HL-60/S4 treated with retinoic acid at 250 ng/mL for 4 days and 3 days (cell line): ENCODE results near the gene RAD23A.

ENCODE experiments used
- in situ Hi-C: fragments of 300-500 bp; cut with MboI; formaldehyde crosslinking; loops from 2 replicates; pipeline ENCODE4 v1.7.0; 2022; ENCODE audit warnings: low sequenced_read_pairs

The RAD23A gene

DNA sequence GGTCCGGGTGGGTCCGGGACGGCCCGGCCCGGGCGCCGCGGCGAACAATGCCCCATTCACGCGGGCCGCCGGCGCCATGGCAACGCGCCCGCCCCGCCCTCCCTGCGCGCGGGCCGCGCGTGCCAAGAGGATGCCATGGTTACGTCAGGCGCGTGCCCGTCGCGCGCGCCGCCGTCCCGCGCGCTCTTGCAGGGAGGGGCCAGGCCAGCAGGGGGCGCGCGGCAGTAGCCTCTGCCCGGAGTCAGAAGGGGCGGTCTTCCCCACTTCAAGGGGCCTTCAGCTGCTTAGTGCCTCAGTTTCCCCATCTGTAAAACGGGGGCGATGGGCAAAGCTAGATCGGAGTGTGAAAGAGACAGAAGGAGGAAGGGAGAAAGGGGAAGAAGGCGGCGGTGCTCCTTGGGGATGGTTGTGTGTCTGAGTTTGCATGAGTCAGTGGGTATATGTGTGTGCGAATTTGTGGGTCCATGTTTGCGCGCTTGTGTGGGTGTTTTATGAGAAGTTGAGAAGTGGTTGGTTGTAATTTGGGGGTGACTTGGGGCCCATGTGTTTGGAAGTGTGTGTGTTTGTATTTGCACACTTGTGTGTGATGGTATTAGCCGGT is 38.0 kb downstream of the RAD23A start:
- in situ Hi-C loops, result no loop called here

DNA sequence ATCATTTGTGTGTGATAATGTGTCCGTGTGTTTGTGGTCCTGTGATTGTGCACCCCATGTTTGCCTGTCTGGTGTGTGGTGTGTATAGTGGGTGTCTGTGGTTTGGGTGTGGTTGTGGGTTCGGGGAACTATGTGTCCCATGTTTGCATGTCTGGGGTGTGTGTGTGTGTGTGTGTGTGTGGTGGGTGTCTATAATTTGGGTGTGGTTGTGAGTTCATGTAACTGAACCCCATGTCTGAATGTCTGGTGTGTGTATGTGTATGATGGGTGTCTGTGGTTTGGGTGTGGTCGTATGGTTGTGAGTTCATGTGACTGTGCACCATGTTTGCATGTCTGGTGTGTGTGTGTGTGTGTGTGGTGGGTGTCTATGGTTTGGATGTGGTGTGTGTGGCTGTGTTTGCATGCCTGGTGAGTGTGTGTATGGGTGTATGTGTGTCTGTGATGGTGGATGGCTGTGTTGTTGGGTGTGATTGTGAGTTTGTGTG is 38.5 kb downstream of the RAD23A start:
- in situ Hi-C loops, result no loop called here

DNA sequence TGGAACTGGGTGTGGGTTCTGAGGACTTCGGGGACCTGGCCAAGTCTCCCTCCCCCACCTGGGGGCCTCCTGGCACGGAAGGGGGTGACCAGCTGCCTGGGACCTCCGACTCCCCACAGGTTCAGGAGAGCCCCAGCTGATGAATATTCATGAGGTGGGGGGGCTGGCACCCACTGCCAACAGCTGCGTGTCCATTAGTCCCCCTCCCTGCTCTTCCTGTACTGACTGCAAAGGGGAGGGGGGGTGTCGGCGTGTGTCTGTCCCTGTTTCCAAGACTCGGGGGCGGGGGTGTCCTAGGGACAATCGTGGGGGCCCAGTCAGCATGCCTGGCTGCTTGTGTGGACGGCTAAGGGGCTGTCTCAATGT is 39.0 kb downstream of the RAD23A start:
- in situ Hi-C loops, result no loop called here

DNA sequence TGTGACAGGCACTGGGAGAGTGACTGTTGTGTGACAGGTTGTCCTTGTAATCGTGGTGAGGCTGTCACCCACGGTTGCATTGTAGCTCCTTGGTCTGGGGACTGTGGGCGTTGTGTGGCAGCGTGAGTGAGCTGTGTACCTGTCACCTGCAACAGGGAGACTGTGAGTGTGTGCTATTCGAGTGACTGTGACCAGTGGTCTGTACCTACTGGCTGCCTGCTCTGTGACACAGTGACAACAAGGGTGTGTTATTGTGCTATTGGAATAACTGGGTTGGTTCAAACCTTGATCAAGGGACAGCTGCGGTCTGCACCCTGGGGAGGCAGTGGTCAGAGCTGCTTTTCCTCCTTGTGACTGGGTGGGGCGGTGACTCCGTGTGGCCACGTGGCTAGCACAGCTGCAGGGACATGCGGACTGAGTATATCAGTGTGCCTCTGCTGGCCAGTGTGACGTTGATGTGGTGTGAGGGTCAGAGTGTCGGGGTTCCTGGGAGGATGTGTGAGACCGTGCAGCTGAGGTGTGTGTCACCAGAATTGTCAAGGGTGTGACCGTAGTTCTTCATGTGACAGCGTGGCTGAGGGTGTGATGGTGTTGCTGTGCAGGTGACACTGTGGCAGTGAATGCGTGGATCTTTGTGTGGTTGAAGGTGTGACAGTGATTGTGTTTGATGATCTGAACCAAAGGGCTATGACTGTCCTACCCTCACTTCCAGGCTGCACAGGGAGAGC is 39.6 kb downstream of the RAD23A start:
- in situ Hi-C loops, result no loop called here

DNA sequence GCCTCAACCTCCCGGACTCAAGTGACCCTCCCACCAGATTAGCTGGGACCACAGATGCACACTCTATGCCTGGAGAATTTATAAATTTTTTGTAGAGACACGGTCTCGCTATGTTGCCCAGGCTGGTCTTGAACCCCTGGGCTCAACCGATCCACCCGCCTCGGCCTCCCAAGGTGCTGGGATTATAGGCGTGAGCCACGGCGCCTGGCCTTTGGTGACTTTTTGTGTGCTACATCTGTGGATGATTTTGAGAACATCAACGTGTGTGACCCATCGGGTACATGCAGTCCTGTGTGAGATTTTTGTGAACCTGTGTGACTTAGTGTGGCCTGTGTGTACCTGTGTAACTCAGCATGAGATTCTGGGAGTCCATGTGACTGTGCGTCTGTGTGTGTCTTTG is 41.1 kb downstream of the RAD23A start:
- in situ Hi-C loops, result no loop called here

DNA sequence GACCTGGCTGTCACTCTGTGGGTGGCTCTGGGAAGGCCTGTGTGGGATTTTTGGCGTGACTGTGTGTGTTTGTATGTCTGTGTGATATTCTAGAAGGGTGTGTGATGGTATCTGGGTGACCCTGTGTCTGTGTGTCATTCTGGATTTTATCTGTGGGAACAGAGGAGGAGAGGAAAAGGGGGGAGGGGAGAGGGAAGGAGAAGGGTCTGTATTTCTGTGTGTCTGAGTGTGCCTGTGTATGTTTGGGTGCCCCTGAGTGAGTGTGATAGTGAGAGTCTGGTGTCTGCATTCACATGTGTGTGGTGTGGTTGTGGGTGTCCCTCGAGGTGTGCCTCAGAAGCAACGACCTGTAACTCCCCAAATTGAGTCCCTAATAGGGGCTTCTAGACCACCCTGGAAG is 41.5 kb downstream of the RAD23A start:
- in situ Hi-C loops, result no loop called here

DNA sequence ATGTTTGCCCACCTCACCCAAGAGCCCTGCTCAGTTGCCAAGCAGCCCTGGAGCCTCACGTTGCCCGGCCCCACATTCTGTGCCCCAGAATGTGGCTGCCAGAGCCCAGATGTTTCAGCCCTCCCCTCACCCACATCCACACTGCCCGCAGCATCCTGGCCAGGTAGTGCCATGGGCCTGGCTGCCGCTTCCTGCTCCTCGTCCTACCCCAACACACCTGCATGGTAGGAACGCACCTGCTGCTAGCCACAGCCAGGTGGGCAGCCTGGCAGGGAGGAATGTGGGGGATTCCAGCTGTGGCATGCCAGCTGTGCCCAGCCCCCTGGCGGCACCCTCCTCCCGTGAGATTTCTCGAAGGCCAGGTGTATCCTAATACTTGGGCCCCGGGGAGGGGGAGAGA is 42.1 kb downstream of the RAD23A start:
- in situ Hi-C loops, result no loop called here

DNA sequence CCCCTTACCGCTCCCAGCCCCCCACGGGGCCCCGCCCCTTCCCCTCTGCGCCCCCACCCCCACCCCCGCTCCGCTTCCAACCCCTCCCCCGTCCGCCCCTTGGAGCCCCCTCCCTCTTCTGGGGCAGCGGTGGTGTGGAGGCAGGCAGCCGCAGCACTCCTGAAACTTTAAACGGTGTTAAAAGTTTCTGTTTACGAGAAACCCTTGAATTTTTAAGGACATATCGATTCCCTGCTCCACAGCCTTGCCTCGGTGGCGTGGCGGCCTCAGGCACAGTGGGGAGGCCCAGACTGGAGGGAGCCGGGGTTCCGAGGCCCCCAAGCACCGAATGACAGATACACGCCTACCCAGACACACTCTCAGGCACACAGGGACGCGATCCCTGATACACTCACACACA is 44.8 kb downstream of the RAD23A start:
- in situ Hi-C loops, result no loop called here

DNA sequence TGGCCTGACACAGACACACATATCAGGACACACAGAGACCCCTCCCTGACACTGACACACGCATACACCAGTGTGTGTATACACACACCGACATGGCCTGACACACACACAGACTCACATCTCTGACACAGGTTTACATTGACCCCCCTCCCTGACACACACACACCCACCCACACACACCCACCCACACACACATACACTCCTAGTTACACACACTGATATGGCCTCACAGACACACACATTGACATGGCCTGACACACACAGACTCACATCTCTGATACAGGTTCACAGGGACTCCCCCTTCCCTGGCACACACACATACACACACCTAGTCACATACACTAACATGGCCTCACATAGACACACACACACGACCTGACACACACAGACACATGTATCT is 45.2 kb downstream of the RAD23A start:
- in situ Hi-C loops, result no loop called here

DNA sequence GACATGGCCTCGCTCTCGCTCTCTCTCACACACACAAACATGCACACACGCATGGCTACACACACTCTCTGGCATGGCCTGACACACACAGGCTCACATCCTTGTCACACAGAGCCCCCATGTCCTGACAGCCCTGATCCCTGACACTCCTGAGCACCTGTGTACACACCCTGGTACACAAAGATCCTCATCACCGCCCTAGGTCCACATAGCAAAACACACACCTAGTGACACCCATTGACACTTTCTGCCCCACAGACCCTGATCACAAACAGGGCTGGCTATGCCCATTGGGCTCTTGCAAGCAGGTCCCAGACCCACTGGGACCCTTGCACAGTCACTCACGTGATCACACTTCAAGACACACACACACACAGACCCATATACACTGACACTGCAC is 45.6 kb downstream of the RAD23A start:
- in situ Hi-C loops, result no loop called here

DNA sequence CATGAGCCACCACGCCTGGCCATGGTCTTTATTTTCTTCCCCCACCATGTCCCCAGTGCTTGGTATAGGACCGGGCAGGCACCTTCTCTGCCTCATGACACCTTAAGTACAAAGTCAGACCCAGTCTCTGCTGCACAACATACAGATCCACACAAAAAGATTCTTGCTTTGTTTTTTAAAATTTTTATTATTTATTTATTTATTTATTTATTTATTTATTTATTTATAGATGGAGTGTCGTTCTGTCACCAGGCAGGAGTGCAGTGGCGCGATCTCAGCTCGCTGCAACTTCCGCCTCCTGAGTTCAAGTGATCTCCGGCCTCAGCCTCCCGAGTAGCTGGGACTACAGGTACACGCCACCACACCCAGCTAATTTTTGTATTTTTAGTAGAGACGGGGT is 47.1 kb downstream of the RAD23A start:
- in situ Hi-C loops, result no loop called here

DNA sequence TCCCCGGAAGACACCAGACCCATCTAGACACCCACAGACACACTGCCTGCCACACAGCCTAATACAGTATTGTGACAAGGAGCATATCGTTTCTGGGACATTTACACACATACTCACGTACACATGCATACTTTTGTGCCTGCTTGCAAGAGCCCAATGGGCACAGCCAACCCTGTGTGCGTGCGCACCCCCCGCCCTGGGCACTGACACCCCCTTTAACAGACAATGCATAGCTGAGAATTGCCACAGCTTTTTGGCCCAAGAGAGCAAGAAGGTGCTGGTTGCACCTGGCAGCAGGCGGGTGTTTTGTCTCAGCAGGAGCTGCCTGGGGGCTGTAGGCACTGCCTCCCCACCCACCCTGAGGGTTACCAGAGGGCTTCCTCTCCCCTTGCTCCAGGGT is 47.9 kb downstream of the RAD23A start:
- in situ Hi-C loops, result no loop called here

DNA sequence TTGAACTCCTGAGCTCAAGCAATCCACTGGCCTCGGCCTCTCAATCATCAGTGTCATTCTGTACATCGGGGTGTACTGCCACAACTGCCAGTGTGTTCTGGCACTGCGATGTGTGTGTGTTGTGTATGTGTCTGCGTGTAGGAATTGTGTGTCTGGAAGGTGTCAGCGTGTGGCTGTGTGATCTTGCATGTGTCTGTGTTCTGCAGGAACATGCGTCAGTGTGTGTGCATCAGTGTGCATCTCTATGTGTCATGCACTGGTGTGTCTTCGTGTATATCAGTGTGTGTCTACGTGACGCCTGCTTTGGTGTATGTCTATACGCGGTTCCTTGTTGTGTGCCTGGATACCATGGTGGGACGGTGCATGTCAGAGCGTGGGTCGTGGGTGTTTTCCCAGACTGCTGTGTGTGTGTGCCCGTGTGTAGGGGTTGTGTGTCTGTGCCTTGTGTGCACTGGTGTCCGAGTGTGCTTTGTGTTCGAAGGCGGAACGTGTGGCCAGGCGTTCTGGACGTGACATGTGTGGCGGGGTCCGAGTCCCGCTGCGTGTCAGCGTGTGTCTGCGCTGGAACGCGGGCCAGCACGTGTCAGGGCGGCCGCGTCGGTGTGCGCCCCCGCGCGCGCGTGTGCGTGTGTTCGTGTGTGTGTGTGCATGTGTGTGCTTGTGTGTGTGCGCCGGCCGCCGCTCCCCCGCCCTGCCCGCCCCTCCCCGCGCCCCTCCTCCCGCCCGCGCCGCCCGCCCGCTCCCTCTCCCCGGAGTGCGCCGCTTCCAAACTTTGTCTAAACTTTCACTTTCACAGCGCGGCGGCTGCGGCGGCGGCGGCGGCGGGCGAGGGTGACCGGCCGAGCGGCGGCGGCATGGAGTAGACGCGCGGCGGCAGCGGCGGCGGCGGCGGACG is 49.3 kb downstream of the RAD23A start, which contains the start of gene NFIX:
NFIX (plus strand) TSS at position 775 of the 895 bp plus-strand sequence. CDS start 363 bp downstream, outside the sequence.
- in situ Hi-C loops, result no loop called here

DNA sequence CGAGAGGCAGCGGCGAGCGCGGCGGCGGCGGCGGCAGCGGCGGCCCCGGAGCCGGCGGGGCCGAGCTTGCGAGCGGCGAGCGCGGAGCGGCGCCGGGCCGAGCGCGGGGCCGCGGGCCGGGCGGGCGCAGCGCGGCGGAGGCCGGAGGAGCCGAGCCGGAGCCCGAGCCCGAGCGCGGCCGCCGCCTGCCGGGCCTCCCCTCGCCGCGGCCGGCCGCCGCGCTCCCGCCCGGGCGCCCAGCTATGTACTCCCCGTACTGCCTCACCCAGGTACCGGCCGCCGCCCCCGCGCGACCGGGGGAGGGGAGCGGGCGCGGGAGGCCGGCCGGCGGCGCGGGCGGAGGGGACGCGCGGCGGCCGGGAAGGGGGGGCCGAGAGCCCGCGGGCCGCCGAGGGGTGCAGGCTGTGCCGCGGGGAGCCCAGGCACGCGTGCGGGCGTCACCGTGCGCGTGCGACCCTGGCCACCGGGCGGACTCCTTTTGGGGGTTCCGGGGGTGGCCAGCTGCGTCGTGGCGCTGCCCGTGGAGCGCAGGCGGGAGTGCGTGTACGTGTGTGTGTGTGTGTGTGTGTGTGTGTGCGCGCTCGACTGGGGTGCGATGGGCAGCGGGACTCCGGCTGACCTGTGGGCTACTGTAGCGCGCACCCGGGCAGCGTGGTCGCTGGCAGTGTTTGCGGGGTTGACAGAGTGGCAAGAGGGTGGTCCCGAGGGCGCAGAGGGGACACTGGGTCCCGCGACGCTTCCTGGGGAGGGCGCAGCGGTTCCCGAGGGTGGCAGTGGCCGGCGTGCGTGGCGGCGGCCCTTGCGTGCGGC is 50.1 kb downstream of the RAD23A start:
- in situ Hi-C loops, result no loop called here

DNA sequence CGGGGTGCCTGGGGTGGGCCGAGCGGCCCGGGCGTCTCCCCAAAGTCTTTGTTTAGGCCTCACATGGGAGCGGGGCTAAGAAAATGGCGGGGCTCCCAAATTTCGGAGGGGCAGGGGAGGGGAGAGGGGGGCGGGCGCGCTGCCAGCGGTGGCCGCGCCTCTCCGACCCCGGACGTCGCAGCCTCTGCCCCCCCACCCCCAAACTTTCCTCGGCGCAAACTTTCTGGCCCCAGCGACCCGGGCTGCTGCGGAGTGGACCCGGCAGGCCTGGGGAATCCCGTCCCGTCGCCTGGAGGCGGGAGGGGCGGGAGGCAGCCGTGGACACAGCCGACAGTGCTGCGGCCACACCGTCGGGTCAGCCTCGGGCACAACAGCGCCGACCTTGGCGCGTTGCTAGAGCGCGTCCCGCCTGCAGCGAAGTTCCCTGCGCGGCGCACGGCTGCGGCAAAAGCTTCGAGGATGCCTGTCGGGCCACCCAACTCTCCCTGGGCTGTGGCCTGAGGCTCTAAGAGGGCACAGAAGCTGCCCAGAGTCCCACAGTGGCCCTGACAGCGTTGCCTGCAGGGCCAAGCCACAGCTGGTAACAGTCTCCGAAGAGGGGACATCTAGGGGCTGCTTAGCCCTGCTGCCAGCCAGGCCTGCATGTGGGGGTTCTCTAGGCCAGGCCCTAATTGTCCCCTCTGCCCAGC is 50.9 kb downstream of the RAD23A start:
- in situ Hi-C loops, result no loop called here

DNA sequence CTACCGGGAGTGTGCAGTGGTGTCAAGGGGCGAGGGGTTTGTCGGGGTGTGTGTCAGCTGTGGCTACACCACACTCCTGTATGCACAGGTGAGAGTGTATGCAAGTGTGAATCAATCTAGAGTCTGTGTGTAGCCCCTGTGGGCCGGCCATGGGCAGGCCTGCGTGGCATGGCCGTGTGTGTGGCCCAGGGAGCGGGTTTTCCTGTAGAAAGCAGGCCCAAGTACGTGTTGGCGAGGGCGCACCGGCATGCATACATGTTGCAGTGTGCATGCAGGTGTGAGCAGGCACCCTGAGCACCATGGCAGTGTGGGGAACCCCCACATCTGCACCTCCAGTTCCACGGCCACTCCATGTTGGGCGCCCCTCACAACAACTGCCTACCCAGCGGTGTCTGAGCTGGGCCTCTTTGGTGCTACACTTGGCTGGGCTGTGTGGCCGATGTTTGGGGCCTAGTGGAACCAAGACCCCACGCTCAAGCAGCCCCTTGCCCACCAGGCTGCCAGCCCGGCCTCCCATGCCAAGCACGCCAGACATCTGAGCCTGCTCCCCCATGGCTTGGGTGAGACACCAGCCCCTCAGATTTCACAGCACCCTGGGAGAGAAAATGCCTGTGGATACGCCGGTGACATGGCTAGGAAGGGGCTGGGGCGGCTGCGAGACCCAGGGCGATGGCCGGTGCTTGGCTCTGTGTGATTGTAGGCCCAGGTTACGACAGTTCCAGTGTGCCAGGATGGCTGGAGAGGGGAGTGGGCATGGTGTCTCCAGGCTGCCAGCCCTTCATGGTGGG is 51.7 kb downstream of the RAD23A start:
- in situ Hi-C loops, result no loop called here

DNA sequence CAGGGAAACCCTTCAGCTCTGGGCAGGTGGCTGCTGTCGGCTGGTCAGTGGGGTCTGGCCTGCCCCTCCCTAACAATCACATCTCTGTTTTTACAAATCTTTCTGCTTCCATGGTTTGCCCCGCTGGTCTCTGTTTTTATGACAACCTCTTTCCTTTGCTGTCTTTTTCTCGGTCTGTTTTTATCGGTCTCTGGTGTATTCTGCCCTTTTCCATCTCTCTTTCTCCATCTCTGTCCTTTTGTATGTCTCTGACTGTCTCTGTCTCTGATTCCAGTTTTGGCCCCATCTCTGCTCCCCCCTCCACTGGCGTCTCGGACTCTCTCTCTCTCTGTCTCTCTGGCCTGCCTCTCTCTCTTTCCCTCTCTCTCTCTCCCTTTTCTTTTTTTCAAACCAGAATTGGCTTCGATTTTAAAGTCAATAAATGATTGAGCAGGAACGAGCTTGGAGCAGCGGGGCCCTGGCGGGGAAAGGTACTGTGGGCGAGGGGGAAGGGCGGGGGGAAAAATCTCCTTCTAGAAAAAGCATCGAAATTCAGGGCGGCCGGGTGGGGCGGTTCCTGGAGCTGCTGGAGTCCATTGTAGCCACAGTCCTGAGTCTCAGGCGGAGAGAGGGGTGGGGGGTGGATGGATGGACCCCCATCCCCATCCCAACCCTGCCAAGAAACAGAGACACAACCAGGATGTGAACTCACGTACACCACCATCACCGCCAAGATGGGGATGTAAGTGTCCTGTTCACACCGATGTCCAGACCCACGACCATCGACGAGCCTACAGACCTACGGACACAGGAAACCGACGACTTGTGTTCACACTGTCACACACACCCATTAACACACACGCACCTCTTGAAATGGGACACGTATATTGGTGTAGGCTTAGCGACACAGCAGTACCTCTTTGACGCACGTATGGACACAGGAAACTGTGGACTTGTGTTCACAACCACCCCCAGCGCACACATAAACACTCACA is 52.6 kb downstream of the RAD23A start:
- in situ Hi-C loops, result no loop called here

DNA sequence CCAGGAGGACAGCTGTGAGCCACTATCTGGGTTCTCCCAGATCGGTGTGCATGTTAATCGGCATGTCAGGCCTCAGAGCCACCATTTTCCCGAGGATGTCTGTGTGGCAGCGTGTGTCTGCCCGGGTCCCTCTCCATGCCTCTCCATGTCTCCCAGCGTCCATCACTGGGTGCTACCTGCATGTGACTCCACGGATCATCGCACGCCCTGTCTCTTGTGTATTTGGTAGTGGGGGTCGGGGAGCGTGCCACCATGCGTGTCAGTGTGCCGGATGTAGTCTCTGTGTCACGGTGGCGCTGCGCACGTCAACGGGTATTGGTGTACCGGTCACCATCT is 55.5 kb downstream of the RAD23A start:
- in situ Hi-C loops, result no loop called here
